ENCODE measurements around the gene DLG1.

The DLG1 gene

DNA sequence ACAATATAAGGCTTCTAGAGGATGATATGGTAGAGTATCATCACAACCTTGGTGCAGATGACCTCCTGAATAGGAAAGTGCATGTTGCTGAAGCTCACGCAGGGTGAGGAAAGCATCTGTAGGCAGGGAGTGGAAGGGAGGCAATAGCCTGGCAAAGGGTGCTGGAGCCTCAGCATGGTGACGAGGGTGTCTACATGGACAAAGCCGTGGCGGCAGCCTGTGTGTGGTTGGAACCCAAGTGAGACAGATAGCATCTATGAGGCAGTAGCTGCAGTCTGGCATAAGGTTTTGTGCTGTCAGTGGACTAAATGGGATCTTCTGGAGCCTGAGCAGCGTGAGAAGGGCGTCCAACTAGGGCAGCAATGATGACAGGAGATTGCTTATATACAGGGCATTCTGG is 132.5 kb downstream of the DLG1 start:
- TF ChIP-seq GATA1 (IDR thresholded peaks at IDR 0.05; ENCODE audit: low read depth, low read length) (no peak), POLR2A (IDR thresholded peaks at IDR 0.05; ENCODE audit: low read length) (no peak)
- DNase-seq: no peak

DNA sequence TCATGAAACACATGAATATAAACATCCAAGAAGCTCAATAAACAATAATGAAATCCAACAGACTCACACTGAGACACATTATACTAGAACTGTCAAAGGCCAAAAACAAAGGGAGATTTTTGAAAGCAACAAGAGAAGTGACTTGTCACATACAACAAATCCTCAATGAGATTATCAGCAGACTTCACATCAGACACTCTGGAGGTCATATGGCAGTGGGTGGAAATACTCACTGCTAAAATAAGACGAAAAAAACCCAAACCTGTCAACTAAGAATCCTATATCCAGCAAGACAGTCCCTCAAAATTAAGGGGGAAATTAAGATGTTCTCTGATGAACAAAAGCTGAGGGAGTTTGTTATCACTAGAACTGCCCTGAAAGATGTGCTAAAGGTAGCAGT is 143.4 kb downstream of the DLG1 start:
- TF ChIP-seq GATA1 (IDR thresholded peaks at IDR 0.05; ENCODE audit: low read depth, low read length): no peak
- TF ChIP-seq POLR2A (IDR thresholded peaks at IDR 0.05; ENCODE audit: low read length): no peak

DNA sequence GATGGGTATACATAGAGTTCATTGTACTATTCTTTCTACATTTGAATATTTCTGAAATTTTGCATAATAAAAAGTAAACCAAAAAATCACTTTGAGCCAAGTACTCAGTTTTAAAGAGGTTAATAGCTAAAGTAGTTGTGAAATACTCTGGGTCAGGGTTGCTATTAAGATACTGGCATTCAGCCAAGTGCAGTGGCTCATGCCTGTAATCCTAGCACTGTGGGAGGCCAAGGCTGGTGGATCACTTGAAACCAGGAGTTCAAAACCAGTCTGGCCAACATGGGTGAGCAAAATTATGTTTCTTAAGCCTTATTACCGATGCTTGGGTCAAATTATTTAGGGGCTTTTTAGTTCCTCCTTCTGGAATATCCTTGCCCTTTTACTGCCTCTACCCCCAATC is 146.8 kb downstream of the DLG1 start:
- DNase-seq: peak; percentile 43 to 77
- TF ChIP-seq GATA1 (IDR thresholded peaks at IDR 0.05; ENCODE audit: low read depth, low read length) (no peak), POLR2A (IDR thresholded peaks at IDR 0.05; ENCODE audit: low read length) (no peak)

More for the DNA sequence above, 143.4 kb downstream of the DLG1 start:
- DNase-seq: peak; percentile 26 to 32

DNA sequence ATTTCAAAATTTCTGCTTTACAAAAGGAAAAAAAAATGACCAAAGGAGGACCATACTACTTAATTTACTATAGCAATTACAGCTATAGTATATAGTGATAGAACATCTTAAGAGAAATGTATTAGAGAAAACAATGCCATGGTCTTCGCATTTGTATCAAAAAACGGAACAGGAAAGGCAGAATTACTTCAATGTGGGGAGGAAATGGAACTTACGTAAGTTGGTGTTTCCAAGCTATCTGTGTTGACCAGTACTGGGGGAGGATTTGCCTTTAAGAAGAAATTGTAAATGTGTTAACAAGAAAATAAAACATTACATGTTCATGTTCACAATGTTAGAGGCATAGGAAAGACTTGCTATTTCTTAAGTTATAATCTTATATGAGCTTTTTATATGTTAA is 148.9 kb downstream of the DLG1 start:
- TF ChIP-seq POLR2A (IDR thresholded peaks at IDR 0.05; ENCODE audit: low read length): no peak
- no peak for TF ChIP-seq GATA1 (IDR thresholded peaks at IDR 0.05; ENCODE audit: low read depth, low read length)
- no peak for DNase-seq

DNA sequence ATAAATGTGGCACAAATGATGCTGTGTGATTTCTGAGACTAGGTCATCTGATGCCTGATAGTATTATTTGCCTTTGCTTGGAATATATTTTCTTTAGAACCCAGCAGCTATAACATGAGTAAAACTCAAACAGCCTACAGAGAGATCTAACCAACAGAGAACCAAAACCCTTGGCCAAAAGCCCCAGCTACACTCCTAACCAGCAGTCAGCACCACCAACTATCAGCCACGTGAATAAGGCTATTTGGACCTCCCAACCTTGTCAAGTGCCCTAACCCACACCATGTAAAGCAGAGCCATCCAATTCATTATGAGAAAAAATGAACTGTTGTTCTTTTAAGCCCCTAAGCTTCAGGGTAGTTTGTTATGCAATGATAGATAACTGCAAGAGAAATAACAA is 154.2 kb downstream of the DLG1 start:
- DNase-seq: no peak
- TF ChIP-seq POLR2A (IDR thresholded peaks at IDR 0.05; ENCODE audit: low read length) (no peak), GATA1 (IDR thresholded peaks at IDR 0.05; ENCODE audit: low read depth, low read length) (no peak)

DNA sequence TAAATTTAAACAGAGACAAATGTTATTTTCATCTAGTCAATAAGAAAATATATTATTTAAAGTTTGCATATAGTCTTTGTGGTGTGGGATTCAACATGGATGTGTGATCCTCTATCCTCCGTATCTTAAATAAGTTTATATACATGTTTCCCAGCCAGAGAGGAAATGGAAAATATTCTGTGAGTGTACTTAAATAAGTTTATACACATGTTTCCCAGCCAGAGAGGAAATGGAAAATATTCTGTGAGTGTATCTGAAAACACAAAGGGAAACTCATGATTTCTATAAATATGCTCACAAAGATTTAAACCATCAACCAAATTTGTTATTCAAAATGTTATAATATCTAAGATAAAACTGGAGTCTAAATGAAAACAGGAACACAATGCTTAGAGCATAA is 158.8 kb downstream of the DLG1 start:
- TF ChIP-seq POLR2A (IDR thresholded peaks at IDR 0.05; ENCODE audit: low read length): no peak
- no peak for TF ChIP-seq GATA1 (IDR thresholded peaks at IDR 0.05; ENCODE audit: low read depth, low read length)

DNA sequence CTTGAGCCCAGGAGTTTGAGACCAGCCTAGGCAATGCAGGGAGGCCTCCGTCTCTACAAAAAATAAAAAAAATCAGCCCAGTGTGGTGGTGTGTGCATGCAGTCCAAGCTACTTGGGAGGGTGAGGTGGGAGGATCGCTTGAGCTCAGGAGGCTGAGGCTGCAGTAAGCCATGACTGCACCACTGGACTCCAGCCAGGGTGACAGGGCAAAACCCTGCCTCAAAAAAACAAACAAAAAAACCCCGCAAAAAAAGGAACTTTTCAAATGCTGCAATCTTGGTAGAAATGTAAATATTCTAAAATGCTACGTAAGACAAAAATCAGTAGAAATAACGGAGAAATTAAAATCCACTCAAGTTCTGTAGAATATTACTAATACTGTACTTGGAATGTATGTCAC is 160.7 kb downstream of the DLG1 start:
- TF ChIP-seq GATA1 (IDR thresholded peaks at IDR 0.05; ENCODE audit: low read depth, low read length) (no peak), POLR2A (IDR thresholded peaks at IDR 0.05; ENCODE audit: low read length) (no peak)
- DNase-seq: peak; percentile 30 to 64

More for the DNA sequence above, 158.8 kb downstream of the DLG1 start:
- no peak for DNase-seq

DNA sequence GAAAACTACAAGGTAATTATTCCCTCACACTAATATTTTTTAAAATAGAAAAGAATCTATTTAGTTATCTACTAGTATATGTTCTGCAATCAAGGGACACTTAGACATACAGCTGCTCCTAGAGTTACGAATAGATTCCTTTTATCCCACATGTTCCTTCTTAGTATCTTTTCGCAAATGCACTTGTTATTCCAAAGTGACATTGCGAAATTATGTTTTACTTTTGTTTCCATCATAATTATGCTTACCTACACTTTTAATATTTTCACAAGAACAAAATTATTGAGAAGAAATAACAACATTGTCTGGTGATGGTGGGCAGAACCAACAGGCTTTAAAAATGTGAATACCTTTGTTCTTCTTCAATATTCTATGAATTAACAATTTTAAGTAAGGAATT is 161.7 kb downstream of the DLG1 start:
- TF ChIP-seq POLR2A (IDR thresholded peaks at IDR 0.05; ENCODE audit: low read length) (no peak), GATA1 (IDR thresholded peaks at IDR 0.05; ENCODE audit: low read depth, low read length) (no peak)
- DNase-seq: no peak

DNA sequence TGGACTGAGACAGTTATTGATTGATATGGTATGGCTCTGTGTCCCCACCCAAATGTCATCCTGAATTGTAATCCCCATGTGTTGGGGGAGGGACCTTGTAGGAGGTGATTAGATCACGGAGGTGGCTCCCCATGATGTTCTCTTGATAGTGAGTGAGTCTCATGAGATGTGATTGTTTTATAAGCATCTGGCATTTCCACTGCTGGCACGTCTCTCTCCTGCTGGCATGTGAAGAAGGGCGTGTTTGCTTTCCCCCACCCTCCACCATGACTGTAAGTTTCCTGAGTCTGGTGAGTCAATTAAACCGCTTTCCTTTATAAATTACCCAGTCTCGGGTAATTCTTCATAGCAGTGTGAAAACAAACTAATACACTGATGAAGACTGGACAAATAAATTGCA is 163.2 kb downstream of the DLG1 start:
- DNase-seq: peak; percentile 9 to 22
- TF ChIP-seq POLR2A (IDR thresholded peaks at IDR 0.05; ENCODE audit: low read length) (no peak), GATA1 (IDR thresholded peaks at IDR 0.05; ENCODE audit: low read depth, low read length) (no peak)

DNA sequence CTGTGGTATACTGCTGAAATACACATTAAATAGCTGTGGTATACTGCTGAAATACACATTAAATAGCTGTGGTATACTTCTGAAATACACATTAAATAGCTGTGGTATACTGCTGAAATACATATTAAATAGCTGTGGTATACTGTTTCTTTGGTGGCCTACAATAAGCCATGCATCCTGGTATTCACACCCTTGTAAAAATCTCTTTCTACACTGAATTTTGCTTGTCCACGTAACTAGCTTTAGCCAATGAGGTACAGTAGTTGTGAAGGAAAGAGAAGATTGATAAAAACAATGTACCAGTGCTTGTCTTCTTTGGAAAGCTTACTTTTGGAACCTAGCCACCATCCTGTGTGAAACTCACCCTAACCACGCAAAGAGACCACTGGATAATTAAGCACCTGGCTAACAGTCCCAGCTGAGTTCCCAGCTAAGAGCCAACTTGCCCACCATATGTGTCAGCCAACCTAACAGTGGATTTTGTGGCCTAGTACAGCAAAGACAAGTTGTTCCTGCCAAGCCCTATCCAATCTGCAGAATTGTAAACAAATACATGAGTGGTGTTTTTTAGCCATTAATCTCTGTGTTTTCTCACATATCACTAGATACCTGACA is 165.4 kb downstream of the DLG1 start:
- TF ChIP-seq POLR2A (IDR thresholded peaks at IDR 0.05; ENCODE audit: low read length) (no peak), GATA1 (IDR thresholded peaks at IDR 0.05; ENCODE audit: low read depth, low read length) (no peak)
- DNase-seq: no peak

DNA sequence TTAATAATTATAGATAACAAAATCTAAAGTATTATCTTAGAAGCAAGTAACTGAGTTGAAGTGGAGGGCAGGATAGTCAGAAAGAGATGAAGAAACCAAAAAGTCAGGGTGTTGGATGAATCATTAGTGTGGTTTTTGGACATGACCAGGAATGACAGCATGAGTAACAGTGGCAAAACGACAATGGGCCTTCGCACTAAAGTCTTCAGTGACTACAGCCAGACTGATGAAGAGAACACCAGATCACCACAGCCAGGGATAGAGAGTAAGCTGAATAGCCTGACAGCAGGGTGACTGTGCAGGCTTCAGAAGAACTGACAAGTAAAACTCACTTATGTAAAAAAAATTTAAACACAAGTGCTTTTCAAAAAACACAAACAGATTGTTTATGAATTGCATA is 172.8 kb downstream of the DLG1 start:
- no peak for DNase-seq
- TF ChIP-seq POLR2A (IDR thresholded peaks at IDR 0.05; ENCODE audit: low read length): no peak
- TF ChIP-seq GATA1 (IDR thresholded peaks at IDR 0.05; ENCODE audit: low read depth, low read length): no peak

DNA sequence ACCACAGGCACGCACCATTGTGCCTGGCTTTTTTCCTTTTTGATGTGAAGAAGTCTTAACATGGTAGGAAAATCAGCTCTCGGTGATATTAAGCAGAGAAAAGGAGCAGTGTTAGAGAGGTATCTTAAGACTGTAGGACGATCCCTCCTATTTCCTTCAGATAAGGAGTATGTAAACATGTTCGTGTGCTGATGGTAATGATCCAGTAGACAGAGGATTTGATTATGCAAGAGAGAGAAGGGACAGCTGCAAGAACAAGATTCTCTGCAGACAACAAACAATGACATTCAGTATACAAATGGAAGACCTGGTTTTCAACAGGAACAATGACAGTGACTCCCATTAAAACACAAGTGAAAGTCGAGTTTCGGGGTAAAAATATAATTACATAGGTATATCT is 173.7 kb downstream of the DLG1 start:
- DNase-seq: peak in 1 of 2 experiments; percentile 13
- TF ChIP-seq POLR2A (IDR thresholded peaks at IDR 0.05; ENCODE audit: low read length): no peak
- no peak for TF ChIP-seq GATA1 (IDR thresholded peaks at IDR 0.05; ENCODE audit: low read depth, low read length)

DNA sequence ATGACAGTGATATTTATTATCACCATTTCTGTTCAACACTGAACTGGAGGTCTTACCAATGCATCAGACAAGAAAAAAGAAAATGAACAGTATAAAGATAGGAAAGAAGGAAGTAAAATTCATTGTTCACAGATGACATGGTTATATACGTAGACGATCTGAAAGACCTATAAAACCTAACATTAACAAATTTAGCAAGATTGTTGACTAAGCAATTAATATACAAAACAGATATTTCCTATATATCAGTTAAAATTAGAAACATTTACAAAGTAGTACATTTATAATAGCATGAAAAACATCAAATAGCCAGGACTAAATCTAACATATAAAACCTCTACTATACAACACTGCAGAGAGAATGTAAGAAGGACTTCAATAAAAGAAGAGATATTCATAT is 176.0 kb downstream of the DLG1 start:
- DNase-seq: no peak
- TF ChIP-seq GATA1 (IDR thresholded peaks at IDR 0.05; ENCODE audit: low read depth, low read length) (no peak), POLR2A (IDR thresholded peaks at IDR 0.05; ENCODE audit: low read length) (no peak)

DNA sequence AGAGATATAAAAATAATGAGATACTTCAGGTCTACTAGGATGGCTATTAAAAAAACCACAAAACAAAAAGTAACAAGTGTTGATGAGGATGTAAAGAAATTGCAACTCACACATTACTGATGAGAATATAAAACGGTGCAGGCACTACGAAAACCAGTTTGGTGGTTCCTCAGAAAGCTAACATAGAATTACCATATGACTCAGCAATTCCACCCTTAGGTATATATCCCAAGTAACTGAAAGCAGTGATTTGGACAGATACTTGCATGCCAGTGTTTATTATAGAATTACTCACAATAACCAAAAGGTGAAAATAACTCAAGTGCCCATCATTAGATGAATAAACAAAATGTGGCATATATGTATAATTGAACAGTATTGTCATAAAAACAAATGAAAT is 181.3 kb downstream of the DLG1 start:
- TF ChIP-seq GATA1 (IDR thresholded peaks at IDR 0.05; ENCODE audit: low read depth, low read length): no peak
- no peak for TF ChIP-seq POLR2A (IDR thresholded peaks at IDR 0.05; ENCODE audit: low read length)
- no peak for DNase-seq

DNA sequence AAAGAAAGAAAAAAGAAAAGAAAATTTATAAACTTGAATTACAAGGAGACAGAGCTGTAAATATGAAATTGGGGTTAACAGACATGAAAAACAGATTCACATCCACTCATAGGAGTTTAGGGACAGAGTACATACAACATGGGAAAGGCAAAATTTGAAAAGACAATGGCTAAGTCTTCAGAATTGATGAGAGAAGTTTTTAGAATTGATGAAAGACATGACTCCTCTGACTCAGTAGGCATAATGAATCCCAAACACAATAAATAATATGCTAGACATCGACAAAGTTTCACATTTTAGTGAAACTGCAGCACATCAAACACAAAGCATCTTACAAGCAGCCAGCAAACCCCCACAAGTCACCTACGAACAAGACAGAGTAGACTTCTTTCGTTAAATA is 184.4 kb downstream of the DLG1 start:
- TF ChIP-seq POLR2A (IDR thresholded peaks at IDR 0.05; ENCODE audit: low read length) (no peak), GATA1 (IDR thresholded peaks at IDR 0.05; ENCODE audit: low read depth, low read length) (no peak)
- no peak for DNase-seq

DNA sequence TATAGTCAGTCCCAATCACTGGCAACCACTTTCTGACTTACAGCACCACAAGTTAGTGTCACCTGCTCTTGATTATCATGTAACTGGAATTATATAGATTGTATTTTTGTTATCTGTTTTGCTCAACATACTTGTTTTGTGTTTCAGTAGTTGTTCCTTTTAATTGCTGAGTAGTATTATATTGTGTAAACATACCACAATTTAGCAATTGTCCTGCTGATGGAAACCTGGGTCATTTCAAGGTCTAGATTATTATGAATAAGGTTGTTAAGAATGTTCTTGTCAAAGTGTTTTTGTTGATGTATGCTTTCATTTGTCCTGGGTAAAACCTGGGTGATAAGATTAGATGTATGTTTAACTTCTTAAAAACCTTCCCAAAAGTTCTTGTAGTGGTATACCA is 186.7 kb downstream of the DLG1 start:
- no peak for DNase-seq
- TF ChIP-seq POLR2A (IDR thresholded peaks at IDR 0.05; ENCODE audit: low read length) (no peak), GATA1 (IDR thresholded peaks at IDR 0.05; ENCODE audit: low read depth, low read length) (no peak)
